Hepatocyte (in vitro differentiated cells): ENCODE measurements around the gene ADAMTS13.

Experiments
- CTCF ChIP-seq: fragments of 200-600 bp; sonication (generic); IDR thresholded peaks from 2 replicates; pipeline ENCODE4 v1.5.1; 2016; ENCODE audit warnings: antibody characterized with exemption, mild to moderate bottlenecking; ENCODE audit not compliant: poor library complexity
- EZH2 ChIP-seq: fragments of 200-600 bp; sonication (generic); IDR thresholded peaks from 2 replicates; pipeline ENCODE4 v1.6.1; 2016; ENCODE audit warnings: antibody characterized with exemption, mild to moderate bottlenecking, borderline replicate concordance

- TF ChIP-seq CTCF = no peak
- no peak for TF ChIP-seq EZH2
These were observed 3.0 kb downstream of the ADAMTS13 start for GRCh38 chr9:133425049-133425632.
